COR-L47 (cell line): Measurements from ENCODE around the gene HSPA1L.
"Not testable (repeated sequence)": the region's sequence is repeated elsewhere in the genome, so short reads cannot be mapped to it uniquely, and the experiment has no call there.

ENCODE experiments used
- DNase-seq: peaks from one replicate; lab custom pipeline; 2025; lab: John Stamatoyannopoulos, UW

HSPA1L gene

DNA sequence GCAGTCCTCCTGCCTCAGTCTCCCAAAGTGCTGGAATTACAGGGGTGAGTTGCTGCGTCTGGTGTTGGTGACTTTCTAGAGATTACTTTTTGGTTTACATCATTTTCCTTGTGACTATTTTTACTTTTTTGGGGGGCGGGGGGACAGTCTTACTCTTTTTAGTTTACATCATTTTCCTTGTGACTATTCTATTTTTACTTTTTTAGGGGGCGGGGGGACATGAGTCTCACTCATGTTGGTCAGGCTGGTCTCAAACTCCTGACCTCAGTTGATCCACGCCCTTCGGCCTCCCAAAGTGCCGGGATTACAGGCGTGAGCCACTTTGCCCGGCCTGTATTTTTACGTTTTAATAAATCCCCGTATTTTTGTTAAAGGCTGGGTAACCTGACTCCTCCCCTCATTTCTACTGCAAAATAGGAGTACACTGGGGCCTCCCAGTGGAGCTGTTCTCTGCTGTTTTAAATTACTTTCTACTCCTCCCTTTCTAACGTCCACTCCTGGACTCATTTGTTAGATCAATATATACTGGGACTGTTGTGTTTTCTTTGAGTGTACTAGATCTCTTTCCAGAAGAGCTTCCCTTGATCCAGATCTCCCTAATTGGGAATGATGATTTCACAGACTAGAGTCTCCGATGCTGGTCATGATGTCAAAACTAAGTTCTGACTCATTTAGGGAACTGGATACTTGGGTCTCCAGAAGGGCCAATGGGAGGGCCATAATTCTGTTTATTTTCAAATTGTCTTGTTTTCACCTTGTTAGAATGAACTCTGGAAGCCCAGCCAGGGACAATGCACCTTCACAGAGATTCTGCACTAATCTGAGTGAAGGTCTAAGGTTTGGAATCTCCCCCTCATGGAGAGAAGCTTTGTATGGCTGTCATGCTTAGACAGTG is 21.6 kb upstream of the HSPA1L start:
- no peak for DNase-seq

DNA sequence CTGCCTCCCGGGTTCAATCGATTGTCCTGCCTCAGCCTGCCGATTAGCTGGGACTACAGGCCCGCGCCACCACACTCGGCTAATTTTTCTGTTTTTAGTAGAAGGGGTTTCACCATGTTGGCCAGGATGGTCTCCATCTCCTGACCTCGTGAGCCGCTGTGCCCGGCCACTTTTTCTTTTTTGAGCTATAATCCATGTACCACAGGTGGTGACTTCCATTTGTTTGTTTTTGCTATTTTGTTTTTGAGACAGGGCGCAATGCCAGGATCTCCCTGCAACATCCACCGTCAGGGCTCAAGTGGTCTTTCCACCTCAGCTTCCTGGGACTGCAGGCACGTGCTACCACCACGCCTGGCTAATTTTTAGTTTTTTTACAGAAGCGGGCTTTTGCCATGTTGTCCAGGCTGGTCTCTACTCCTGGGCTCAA is 21.0 kb upstream of the HSPA1L start:
- no peak for DNase-seq

- DNase-seq, result peak; percentile 85
These were observed 19.5 kb upstream of the HSPA1L start for GRCh38 chr6:31834367-31835250.

DNA sequence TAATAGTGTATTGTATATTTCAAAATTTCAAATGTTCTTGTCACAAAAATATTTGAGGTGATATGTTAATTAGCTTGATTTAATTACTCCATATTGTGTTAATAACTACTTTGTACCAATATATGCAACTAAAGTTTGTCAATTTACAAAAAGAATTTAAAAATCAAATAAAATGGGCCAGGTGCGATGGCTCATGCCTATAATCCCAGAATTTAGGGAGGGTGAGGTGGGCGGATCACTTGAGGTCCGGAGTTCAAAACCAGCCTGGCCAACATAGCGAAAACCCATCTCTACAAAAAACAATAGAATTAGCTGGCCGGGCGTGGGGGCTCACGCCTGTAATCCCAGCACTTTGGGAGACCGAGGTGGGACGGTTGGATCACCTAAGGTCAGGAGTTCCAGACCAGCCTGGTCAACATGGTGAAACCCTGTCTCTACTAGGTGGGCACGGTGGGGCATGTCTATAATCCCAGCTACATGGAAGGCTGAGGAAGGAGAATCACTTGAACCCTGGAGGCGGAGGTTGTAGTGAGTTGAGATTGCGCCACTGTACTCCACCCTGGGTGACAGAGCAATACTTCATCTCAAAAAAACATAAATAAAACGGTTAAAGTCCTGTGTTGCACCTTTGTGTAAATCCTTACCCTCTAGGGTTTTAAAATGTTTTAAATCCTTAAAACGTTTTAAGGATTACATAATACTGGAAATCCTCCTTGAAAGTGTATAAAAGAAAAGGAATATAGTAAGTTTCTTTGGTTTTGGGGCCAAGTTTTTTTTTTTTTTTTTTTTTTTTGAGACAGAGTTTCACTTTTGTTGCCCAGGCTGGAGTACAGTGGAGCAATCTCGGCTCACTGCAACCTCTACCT is 16.5 kb upstream of the HSPA1L start:
- DNase-seq, result no peak

- no peak for DNase-seq
These were observed 15.8 kb upstream of the HSPA1L start for GRCh38 chr6:31830886-31831335.

DNA sequence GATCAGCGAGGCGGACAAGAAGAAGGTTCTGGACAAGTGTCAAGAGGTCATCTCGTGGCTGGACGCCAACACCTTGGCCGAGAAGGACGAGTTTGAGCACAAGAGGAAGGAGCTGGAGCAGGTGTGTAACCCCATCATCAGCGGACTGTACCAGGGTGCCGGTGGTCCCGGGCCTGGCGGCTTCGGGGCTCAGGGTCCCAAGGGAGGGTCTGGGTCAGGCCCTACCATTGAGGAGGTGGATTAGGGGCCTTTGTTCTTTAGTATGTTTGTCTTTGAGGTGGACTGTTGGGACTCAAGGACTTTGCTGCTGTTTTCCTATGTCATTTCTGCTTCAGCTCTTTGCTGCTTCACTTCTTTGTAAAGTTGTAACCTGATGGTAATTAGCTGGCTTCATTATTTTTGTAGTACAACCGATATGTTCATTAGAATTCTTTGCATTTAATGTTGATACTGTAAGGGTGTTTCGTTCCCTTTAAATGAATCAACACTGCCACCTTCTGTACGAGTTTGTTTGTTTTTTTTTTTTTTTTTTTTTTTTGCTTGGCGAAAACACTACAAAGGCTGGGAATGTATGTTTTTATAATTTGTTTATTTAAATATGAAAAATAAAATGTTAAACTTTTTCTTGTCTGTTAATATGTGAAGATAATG is 14.7 kb upstream of the HSPA1L start:
- peak; percentile 43 for DNase-seq

DNA sequence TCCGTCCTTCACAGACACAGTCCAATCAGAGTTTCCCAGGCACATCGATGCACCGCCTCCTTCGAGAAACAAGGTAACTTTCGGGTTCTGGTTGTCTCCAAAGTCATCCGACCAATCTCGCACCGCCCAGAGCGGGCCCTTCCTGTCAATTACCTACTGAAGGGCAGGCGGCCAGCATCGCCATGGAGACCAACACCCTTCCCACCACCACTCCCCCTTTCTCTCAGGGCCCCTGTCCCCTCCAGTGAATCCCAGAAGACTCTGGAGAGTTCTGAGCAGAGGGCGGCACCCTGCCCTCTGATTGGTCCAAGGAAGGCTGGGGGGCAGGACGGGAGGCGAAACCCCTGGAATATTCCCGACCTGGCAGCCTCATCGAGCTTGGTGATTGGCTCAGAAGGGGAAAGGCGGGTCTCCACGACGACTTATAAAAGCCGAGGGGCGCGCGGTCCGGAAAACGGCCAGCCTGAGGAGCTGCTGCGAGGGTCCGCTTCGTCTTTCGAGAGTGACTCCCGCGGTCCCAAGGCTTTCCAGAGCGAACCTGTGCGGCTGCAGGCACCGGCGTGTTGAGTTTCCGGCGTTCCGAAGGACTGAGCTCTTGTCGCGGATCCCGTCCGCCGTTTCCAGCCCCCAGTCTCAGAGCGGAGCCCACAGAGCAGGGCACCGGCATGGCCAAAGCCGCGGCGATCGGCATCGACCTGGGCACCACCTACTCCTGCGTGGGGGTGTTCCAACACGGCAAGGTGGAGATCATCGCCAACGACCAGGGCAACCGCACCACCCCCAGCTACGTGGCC is 12.4 kb upstream of the HSPA1L start, which contains the start of gene HSPA1B:
Gene HSPA1B, plus strand, starts transcription at position 453 of the 794 bp plus-strand sequence. Its CDS starts 213 bp downstream, at position 666.
- peak; percentile 100 for DNase-seq

DNA sequence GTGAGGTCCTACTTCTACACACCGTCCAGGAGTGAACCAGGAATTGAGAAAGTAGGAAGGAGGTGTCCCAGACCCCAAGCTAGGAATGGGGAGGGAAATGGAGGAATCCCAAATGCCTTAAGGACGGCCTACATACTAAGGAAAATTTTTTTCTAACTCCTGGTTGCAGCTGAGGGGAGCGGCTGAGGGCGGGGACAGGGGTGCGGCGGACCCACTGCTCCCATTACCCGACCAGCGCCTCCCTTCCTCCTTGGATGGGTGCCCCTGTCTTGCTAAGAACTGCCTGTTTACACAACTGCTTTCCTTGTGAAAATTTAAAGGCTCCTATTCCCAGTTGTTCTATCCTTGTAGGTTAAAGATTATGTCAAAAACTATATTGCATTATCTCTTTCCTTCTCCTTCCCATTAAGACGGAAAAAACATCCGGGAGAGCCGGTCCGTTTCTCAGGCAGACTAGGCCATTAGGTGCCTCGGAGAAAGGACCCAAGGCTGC is 11.8 kb upstream of the HSPA1L start:
- peak; percentile 60 for DNase-seq

DNA sequence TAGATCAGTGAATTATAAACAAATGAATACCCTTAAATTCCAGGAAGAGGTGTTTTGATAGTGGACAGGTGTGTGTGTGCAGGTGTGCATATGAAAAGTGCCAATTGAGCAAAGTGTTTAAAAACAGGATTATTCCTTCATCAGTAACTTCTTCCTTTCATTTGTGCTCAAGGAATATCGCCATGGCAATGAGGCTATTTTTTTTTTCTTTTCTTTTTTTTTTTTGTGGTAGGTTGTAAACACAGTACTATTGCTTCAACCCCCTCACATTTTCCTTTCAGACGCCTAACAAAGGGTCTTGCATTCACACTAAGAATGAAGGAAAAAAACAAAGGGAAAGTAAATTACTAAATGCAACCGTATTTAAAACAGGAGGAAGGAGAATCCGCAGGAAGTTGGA is 10.5 kb upstream of the HSPA1L start:
- DNase-seq, result no peak

DNA sequence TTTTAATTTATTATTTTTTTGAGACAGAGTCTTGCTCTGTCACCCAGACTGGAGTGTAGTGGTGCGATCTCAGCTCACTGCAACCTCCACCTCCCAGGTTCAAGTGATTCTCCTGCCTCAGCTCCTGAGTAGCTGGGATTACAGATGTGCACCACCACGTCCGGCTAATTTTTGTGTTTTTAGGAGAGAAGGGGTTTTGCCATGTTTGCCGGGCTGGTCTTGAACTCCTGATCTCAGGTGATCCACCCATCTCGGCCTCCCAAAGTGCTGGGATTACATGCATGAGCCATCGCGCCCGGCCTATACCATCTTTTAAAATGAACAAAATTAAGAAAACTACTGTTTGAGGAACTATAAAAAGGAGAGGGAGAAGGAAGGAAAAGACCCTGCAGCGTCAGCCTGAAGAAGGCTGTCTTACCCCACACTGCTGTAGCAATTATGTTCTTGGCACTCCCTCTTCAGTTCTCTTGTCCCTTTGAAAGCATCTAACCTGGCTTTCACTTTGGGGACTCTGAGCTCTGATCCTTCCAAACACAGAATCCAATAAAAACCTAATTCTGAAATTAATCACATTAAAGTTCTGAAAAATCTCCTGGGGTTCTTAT is 8.6 kb upstream of the HSPA1L start:
- DNase-seq, result not testable (repeated sequence)

DNA sequence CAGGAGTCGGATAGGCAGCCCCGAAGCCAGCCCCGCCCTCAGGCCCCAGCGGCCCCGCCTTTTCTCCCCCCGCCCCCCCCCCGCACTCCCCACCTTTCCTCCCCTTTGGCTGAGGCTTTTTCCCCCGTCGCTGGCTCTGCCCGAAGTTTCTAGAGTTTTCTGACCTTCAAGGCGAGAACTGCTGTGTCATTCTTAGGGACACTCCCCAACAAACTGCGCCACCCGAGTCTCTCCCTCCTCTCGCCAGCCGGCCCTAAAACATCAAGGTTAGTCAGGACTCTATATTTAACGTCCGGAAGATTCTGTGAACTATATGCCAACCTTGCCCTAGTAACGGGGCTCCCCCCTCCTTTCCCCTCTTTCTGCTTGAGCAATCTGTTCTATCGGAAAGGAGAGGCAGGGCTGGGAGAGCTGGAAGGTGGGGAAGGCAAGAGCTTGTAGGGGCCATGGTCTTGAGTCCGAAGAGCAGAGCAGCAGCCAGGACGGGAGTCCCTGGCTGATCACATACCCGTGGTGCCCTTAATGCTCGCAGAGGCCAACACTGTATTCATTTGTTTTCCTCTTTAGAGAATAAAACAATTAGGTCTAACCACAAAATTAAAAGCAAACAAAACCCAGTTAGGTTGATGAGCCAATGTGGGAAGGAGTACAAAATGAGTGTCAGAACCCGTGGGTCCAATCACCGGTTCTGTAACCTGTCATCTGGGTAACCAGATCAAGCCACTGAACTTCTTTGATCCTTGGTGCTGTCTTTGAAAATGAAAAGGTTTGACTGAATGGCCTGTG is 7.1 kb upstream of the HSPA1L start:
- peak; percentile 36 for DNase-seq

GRCh38 chr6:31821301-31822035 is 6.4 kb upstream of the HSPA1L start:
- DNase-seq, result peak; percentile 36

DNA sequence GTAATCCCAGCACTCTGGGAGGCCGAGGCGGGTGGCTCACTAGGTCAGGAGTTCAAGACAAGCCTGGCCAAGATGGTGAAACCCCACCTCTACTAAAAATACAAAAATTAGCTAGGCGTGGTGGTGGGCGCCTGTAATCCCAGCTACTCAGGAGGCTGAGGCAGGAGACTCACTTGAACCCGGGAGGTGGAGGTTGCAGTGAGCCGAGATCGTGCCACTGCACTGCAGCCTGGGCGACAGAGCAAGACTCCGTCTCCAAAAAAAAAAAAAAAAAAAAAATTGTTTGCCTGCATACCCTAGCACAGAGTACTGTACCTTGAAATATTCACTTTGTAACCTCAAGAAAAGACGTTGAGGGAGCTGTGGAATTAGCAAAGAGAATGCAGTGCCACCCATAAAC is 5.3 kb upstream of the HSPA1L start:
- not testable (repeated sequence) for DNase-seq

GRCh38 chr6:31819871-31820299 is 4.8 kb upstream of the HSPA1L start:
- no peak for DNase-seq

DNA sequence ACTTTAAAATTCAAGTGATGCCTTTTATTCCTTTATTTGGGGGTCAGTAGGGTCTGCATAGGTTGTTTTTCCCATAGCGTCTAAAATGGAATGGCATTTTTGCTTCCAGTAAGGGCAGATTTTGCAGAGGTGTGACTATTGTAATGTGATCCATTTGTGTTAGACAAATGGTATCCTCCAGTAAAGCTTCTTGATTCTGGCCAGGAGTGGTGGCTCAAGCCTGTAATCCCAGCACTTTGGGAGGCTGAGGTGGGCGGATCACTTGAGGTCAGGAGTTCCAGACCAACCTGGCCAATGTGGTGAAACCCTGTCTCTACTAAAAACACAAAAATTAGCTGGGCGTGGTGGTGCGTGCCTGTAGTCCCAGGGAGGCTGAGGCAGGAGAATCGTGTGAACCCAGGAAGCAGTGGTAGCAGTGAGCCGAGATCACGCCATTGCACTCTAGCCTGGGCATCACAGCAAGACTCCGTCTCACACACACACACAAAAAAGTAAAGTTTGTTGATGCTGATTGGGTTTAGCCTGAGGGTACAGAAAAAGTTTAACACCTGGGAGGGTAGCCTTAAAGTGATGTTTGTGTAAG is 2.9 kb upstream of the HSPA1L start:
- DNase-seq, result not testable (repeated sequence)

DNA sequence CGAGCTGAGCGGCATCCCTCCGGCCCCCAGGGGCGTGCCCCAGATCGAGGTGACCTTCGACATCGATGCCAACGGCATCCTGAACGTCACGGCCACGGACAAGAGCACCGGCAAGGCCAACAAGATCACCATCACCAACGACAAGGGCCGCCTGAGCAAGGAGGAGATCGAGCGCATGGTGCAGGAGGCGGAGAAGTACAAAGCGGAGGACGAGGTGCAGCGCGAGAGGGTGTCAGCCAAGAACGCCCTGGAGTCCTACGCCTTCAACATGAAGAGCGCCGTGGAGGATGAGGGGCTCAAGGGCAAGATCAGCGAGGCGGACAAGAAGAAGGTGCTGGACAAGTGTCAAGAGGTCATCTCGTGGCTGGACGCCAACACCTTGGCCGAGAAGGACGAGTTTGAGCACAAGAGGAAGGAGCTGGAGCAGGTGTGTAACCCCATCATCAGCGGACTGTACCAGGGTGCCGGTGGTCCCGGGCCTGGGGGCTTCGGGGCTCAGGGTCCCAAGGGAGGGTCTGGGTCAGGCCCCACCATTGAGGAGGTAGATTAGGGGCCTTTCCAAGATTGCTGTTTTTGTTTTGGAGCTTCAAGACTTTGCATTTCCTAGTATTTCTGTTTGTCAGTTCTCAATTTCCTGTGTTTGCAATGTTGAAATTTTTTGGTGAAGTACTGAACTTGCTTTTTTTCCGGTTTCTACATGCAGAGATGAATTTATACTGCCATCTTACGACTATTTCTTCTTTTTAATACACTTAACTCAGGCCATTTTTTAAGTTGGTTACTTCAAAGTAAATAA is 2.2 kb upstream of the HSPA1L start:
- DNase-seq, result not testable (repeated sequence)

GRCh38 chr6:31814677-31815024 is 432 bp downstream of the HSPA1L start:
- DNase-seq, result peak; percentile 94
